Measurements from ENCODE around the gene PGAP1. TPM values are rescaled to one million over a fixed set of nuclear protein-coding genes. Genes with fewer than 3 reads are reported as not detected.

PGAP1 gene
- total RNA-seq, 1 donor from 2014 or later: 41.1 TPM

DNA sequence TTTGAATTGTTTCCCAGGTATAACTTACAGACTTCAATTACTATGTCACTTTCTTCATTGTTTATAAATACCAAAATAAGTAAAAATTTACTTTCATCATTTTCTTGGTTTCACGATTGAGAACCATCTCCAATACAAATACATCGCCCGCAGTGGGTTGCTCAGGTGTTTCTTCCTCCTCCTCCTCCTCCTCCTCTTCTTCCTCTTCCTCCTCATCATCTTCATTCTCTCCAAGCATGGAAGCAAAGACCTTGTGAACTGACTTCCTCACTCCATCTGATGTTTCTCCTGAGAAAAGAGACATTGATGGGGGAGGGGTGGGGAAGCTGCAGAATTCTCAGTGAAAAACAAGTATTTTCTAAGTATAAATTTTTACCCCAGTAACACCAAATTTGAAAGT, 133.6 kb downstream of the PGAP1 start:
- no peak for DNase-seq

DNA sequence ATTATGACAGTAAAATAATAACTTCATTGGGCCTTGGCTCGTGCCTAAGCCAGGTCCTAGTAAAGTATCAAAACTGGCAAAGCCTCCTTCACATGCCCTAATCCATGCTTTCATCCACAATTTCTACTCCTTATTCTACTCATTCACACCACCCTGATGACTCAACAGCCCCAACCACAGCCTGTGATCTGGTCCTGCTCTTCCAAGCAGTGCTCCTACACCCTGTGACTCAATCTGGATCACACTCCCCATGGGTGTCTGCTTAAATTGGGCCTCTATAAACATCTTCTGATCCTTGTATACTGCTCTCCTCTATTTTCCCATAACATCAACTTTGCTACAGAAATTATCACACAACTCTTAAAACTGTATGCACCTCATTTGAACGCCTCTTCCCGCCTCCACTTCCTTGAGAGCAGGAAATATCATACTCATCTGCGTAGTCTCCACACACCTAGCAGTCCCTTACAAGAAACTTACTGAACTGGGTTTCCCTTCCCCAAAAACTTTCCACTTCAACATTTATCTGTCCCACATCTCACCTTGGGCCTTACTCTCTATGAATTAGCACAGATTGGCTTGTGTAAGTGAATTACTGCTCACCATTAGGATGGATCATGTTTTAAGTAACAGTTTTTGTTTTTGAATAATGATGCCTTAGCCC, 142.9 kb downstream of the PGAP1 start:
- no peak for DNase-seq

Small RNA genes lying within 50 kb of the gene (small RNA-seq; reads per million reads assigned to genes)
- not detected for gene AC012486.1 (ENCODE audit: low replicate concordance)

Other genes with a start within 250 kb of the PGAP1 start
- gene GTF3C3, start 127.0 kb downstream of the PGAP1 start, total RNA-seq: 45.3 TPM
- gene C2orf66, start 117.4 kb downstream of the PGAP1 start, total RNA-seq: not detected

Measured in tongue (tissue), 3 donors.